HepG2 (cell line): ENCODE data around the gene EXOC7. TPM values are rescaled to one million over a fixed set of nuclear protein-coding genes. Genes with fewer than 3 reads are reported as not detected.

Source experiments
- ATM ChIP-seq: fragments of 450-650 bp; IDR thresholded peaks from 2 replicates; pipeline ENCODE4 v1.7.1; 2017; ENCODE audit warnings: mild to moderate bottlenecking, borderline replicate concordance
- GABPA ChIP-seq, 2 experiments: IDR thresholded peaks; 2 replicates each; pipeline ENCODE4 v1.6.1; 2011 to 2016; ENCODE audit warnings: low read depth in 2 of 2, low read length in 1 of 2, missing biosample characterization in 1 of 2, missing genetic modification characterization in 1 of 2
- HDAC1 ChIP-seq: sonication (generic); formaldehyde crosslinking; IDR thresholded peaks from 2 replicates; pipeline ENCODE4 v1.5.1; 2020; ENCODE audit warnings: mild to moderate bottlenecking, missing genetic modification reagents
- ISL2 ChIP-seq: sonication (generic); formaldehyde crosslinking; IDR thresholded peaks from 2 replicates; pipeline ENCODE4 v1.5.0; 2020; ENCODE audit warnings: missing genetic modification reagents
- JUN ChIP-seq: sonication (generic); formaldehyde crosslinking; IDR thresholded peaks from 2 replicates; pipeline ENCODE4 v1.4.0; 2020; ENCODE audit warnings: mild to moderate bottlenecking, missing genetic modification reagents
- KAT2B ChIP-seq: fragments of 150-350 bp; IDR thresholded peaks from 2 replicates; pipeline ENCODE4 v1.6.1; 2014; ENCODE audit warnings: low read depth, low read length, borderline replicate concordance
- MLLT10 ChIP-seq: sonication (generic); formaldehyde crosslinking; IDR thresholded peaks from 2 replicates; pipeline ENCODE4 v1.4.0; 2020; ENCODE audit warnings: missing genetic modification reagents
- NCOA5 ChIP-seq: sonication (generic); formaldehyde crosslinking; IDR thresholded peaks from 2 replicates; pipeline ENCODE4 v1.4.0; 2020; ENCODE audit warnings: missing genetic modification reagents
- PRPF4 ChIP-seq: fragments of 200-400 bp; formaldehyde crosslinking; IDR thresholded peaks from 2 replicates; pipeline ENCODE4 v1.6.1; 2016; ENCODE audit warnings: low read length, low read depth; ENCODE audit not compliant: poor library complexity, severe bottlenecking
- SCMH1 ChIP-seq: sonication (generic); formaldehyde crosslinking; IDR thresholded peaks from 2 replicates; pipeline ENCODE4 v1.9.0; 2021; ENCODE audit warnings: missing genetic modification reagents, mild to moderate bottlenecking, borderline replicate concordance
- SIN3A ChIP-seq: IDR thresholded peaks from 2 replicates; pipeline ENCODE4 v1.6.1; 2011; ENCODE audit warnings: low read depth, mild to moderate bottlenecking, control low read depth, low read length, borderline replicate concordance
- SRY ChIP-seq: sonication (generic); formaldehyde crosslinking; IDR thresholded peaks from 2 replicates; pipeline ENCODE4 v1.8.0; 2022; ENCODE audit warnings: mild to moderate bottlenecking, missing genetic modification reagents
- TEAD3 ChIP-seq: optimal IDR thresholded peaks from 2 replicates; pipeline ENCODE3; 2016; ENCODE audit warnings: borderline replicate concordance
- ZNF136 ChIP-seq: sonication (generic); formaldehyde crosslinking; IDR thresholded peaks from 2 replicates; pipeline ENCODE4 v1.8.1; 2022; ENCODE audit warnings: low read depth, mild to moderate bottlenecking, moderate library complexity, missing genetic modification reagents
- ZNF20 ChIP-seq: sonication (generic); formaldehyde crosslinking; IDR thresholded peaks from 2 replicates; pipeline ENCODE4 v1.4.0; 2020; ENCODE audit warnings: mild to moderate bottlenecking, moderate library complexity, missing genetic modification reagents
- ZNF44 ChIP-seq: sonication (generic); formaldehyde crosslinking; IDR thresholded peaks from 2 replicates; pipeline ENCODE4 v1.5.1; 2020; ENCODE audit warnings: mild to moderate bottlenecking, missing genetic modification reagents
- ZNF460 ChIP-seq: sonication (generic); formaldehyde crosslinking; IDR thresholded peaks from 2 replicates; pipeline ENCODE4 v1.5.1; 2020; ENCODE audit warnings: missing genetic modification reagents, mild to moderate bottlenecking, borderline replicate concordance
- ZNF660 ChIP-seq: sonication (generic); formaldehyde crosslinking; IDR thresholded peaks from 2 replicates; pipeline ENCODE4 v1.5.1; 2020; ENCODE audit warnings: mild to moderate bottlenecking, low read depth, missing genetic modification reagents, borderline replicate concordance
- ZNF747 ChIP-seq: sonication (generic); formaldehyde crosslinking; IDR thresholded peaks from 2 replicates; pipeline ENCODE4 v1.8.1; 2023; ENCODE audit warnings: missing genetic modification reagents, mild to moderate bottlenecking, borderline replicate concordance
- ZSCAN25 ChIP-seq: sonication (generic); formaldehyde crosslinking; IDR thresholded peaks from 2 replicates; pipeline ENCODE4 v1.8.0; 2022; ENCODE audit warnings: mild to moderate bottlenecking, missing genetic modification reagents
- ZSCAN30 ChIP-seq: sonication (generic); formaldehyde crosslinking; IDR thresholded peaks from 2 replicates; pipeline ENCODE4 v1.5.0; 2020; ENCODE audit warnings: mild to moderate bottlenecking, missing genetic modification reagents
- polyA plus RNA-seq, 8 experiments: library from polyadenylated mRNA; depleted of rRNA in 3 of 8; stranded (reverse) in 7 of 8; unstranded in 1 of 8; fragments of >200 nt; fragmentation: Illumina TruSeq in 4 of 8; extraction: Trizol in 4 of 8; gene quantifications; 2 replicates each; pipeline versions ENCODE4 v1.2.1 to v1.2.3, GENCODE V29; 2011 to 2016; ENCODE audit warnings: low read depth in 4 of 8, missing spikeins in 1 of 8, mixed read lengths in 1 of 8; ENCODE audit not compliant: insufficient read depth in 1 of 8
- total RNA-seq, 5 experiments: library from RNA; depleted of rRNA; stranded (reverse); fragments of >200 nt; fragmentation: Illumina TruSeq; extraction: Trizol; gene quantifications; 2 replicates each; pipeline ENCODE4 v1.2.3, GENCODE V29; 2016; ENCODE audit warnings: low read depth in 1 of 5
- TF ChIP-seq, protein P1 (sequence below): sonication (generic); formaldehyde crosslinking; IDR thresholded peaks from 2 replicates; pipeline ENCODE4 v1.4.0; 2020; ENCODE audit warnings: missing genetic modification reagents; ENCODE audit errors: not compliant biosample characterization
- TF ChIP-seq, protein P2 (sequence below): sonication (generic); formaldehyde crosslinking; IDR thresholded peaks from 2 replicates; pipeline ENCODE4 v1.5.0; 2020; ENCODE audit warnings: mild to moderate bottlenecking, missing genetic modification reagents, moderate library complexity
- TF ChIP-seq, protein P3 (sequence below): sonication (generic); formaldehyde crosslinking; IDR thresholded peaks from 2 replicates; pipeline ENCODE4 v1.4.0; 2020; ENCODE audit warnings: missing genetic modification reagents, borderline replicate concordance
- TF ChIP-seq, protein P4 (sequence below): IDR thresholded peaks from 2 replicates; pipeline ENCODE4 v1.6.1; 2016; ENCODE audit warnings: mild to moderate bottlenecking

EXOC7 gene
- total and polyA plus RNA-seq, 2 of the 13 experiments (the other 11 are each of a cell fraction or from before 2014, with no cell fraction given) = 86.9 to 116 TPM

DNA sequence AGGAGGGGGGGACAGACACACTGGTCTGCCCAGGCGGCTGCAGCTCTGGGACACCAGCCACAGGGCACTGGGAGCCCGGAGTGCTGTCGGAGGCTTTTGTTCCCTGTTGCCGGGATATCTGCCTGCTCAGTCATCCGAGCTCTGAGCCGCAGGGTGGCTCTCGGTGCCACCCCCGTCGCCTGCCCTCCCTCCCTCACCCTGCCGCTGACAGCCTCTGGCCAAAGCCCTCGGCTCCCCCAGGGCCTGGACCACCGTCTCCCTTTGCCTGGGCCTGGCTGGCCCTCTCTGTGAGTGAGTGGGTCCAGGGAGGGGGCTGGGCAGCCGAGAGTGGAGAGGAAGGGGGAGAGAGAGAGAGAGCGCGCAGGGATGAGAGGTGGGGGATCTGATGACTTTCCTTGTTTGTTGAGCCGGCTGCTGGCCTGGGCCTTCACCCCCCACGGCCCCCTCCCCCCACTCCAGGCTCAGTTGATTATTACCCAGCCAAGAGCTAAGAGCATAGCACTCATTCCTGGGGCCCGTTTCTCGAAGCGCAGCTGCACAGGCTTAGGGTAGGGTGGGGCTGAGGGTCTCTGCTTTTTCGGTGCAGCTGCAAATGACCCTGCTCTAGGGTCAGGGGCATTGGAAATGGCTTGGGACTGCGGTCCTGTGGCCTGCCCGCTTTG, 34.8 kb upstream of the EXOC7 start (continued):
- TF ChIP-seq JUN (CRISPR knock-in tag) = peak; percentile 7; the same call in 1 of the 2 replicates
- peak; percentile 80 for TF ChIP-seq ISL2
- TF ChIP-seq KAT2B = no peak
- TF ChIP-seq ZNF44 (CRISPR knock-in tag) = 0 out of 2 replicates have a peak, but pooled peaks have one; percentile 8
- TF ChIP-seq SIN3A = peak; percentile 49; the same call in 1 of the 2 replicates
- TF ChIP-seq, protein P1, sequence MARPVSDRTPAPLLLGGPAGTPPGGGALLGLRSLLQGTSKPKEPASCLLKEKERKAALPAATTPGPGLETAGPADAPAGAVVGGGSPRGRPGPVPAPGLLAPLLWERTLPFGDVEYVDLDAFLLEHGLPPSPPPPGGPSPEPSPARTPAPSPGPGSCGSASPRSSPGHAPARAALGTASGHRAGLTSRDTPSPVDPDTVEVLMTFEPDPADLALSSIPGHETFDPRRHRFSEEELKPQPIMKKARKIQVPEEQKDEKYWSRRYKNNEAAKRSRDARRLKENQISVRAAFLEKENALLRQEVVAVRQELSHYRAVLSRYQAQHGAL = no peak
- TF ChIP-seq SCMH1 (CRISPR knock-in tag) = no peak
- TF ChIP-seq, protein P2, sequence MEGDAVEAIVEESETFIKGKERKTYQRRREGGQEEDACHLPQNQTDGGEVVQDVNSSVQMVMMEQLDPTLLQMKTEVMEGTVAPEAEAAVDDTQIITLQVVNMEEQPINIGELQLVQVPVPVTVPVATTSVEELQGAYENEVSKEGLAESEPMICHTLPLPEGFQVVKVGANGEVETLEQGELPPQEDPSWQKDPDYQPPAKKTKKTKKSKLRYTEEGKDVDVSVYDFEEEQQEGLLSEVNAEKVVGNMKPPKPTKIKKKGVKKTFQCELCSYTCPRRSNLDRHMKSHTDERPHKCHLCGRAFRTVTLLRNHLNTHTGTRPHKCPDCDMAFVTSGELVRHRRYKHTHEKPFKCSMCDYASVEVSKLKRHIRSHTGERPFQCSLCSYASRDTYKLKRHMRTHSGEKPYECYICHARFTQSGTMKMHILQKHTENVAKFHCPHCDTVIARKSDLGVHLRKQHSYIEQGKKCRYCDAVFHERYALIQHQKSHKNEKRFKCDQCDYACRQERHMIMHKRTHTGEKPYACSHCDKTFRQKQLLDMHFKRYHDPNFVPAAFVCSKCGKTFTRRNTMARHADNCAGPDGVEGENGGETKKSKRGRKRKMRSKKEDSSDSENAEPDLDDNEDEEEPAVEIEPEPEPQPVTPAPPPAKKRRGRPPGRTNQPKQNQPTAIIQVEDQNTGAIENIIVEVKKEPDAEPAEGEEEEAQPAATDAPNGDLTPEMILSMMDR (CRISPR knock-in tag) = no peak; the same call in 1 of the 2 replicates
- TF ChIP-seq SRY (CRISPR knock-in tag) = no peak; the same call in 1 of the 2 replicates
- TF ChIP-seq HDAC1 (CRISPR knock-in tag) = peak; percentile 96
- no peak for TF ChIP-seq GABPA (IDR thresholded peaks at IDR 0.05; ENCODE audit: low read depth, low read length)
- TF ChIP-seq GABPA (CRISPR knock-in tag; IDR thresholded peaks at IDR 0.05; ENCODE audit: low read depth) = peak; percentile 25; the same call in 1 of the 2 replicates
- TF ChIP-seq ZNF660 (CRISPR knock-in tag) = peak; percentile 23; the same call in 1 of the 2 replicates
- peak; percentile 100 for TF ChIP-seq ZSCAN25 (CRISPR knock-in tag)
- no peak for TF ChIP-seq MLLT10
- 0 out of 2 replicates have a peak, but pooled peaks have one; percentile 1 for TF ChIP-seq ZNF136 (CRISPR knock-in tag)
- TF ChIP-seq PRPF4 = peak; percentile 97
- TF ChIP-seq NCOA5 = no peak
- TF ChIP-seq ZNF747 (CRISPR knock-in tag) = peak; percentile 72
- TF ChIP-seq, protein P3, sequence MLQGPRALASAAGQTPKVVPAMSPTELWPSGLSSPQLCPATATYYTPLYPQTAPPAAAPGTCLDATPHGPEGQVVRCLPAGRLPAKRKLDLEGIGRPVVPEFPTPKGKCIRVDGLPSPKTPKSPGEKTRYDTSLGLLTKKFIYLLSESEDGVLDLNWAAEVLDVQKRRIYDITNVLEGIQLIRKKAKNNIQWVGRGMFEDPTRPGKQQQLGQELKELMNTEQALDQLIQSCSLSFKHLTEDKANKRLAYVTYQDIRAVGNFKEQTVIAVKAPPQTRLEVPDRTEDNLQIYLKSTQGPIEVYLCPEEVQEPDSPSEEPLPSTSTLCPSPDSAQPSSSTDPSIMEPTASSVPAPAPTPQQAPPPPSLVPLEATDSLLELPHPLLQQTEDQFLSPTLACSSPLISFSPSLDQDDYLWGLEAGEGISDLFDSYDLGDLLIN (CRISPR knock-in tag) = no peak
- TF ChIP-seq ZSCAN30 = no peak
- TF ChIP-seq ZNF20 (CRISPR knock-in tag) = 0 out of 2 replicates have a peak, but pooled peaks have one; percentile 4
- TF ChIP-seq TEAD3 (CRISPR knock-in tag) = peak; percentile 94
- TF ChIP-seq, protein P4, sequence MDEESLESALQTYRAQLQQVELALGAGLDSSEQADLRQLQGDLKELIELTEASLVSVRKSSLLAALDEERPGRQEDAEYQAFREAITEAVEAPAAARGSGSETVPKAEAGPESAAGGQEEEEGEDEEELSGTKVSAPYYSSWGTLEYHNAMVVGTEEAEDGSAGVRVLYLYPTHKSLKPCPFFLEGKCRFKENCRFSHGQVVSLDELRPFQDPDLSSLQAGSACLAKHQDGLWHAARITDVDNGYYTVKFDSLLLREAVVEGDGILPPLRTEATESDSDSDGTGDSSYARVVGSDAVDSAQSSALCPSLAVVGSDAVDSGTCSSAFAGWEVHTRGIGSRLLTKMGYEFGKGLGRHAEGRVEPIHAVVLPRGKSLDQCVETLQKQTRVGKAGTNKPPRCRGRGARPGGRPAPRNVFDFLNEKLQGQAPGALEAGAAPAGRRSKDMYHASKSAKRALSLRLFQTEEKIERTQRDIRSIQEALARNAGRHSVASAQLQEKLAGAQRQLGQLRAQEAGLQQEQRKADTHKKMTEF (CRISPR knock-in tag) = peak; percentile 94
- no peak for TF ChIP-seq ATM
- TF ChIP-seq ZNF460 (CRISPR knock-in tag) = no peak; the same call in 1 of the 2 replicates
